ENCODE data around the gene AVPR1B. TPM values are rescaled to one million over a fixed set of nuclear protein-coding genes. Genes with fewer than 3 reads are reported as not detected.
A peak's percentile ranks its signal among the peaks of the same experiment; 100 is the strongest.

The AVPR1B gene
- total RNA-seq, 1 donor from 2014 or later: 0.52 TPM

DNA sequence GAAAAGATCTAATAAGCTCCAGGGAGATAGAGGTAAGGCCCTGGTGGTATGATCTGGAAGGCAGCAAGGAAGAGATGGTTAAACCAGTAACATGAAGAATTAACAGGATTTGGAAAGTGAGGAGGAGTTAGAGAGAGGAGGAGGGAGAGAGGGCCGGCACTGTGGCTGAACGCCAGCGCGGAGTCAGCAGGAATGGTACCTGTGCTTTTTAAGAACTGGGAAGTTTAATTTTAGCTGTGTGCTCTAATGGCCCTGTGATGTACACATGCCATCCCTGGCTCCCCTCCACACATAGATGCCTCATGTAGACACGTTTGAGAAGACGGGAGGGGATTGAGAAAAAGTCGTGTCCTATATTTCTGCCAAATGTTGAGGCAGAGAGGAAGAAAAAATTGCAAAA is 13.8 kb upstream of the AVPR1B start:
- no peak overlapping the region for H3K27ac ChIP-seq (ENCODE audit: low read depth, low read length)
- H3K4me1 ChIP-seq (ENCODE audit: control insufficient read depth in 3 of 3, insufficient read depth in 3 of 3, low read length in 3 of 3): peaks cover 0 to 6% (median 3%) of the 10 kb centered on the region in 3 donors
- peak overlapping the region in 1 of 3 donors; percentile 31 for H3K4me3 ChIP-seq (ENCODE audit: low read length in 3 of 3)
- H3K9me3 ChIP-seq (ENCODE audit: control insufficient read depth in 3 of 3, low read length in 3 of 3): no peaks in the 10 kb centered on the region
- H3K27me3 ChIP-seq (ENCODE audit: control insufficient read depth in 3 of 3, insufficient read depth in 3 of 3, low read length in 3 of 3): peaks cover 0 to 8% (median 4%) of the 10 kb centered on the region in 3 donors
- H3K36me3 ChIP-seq (ENCODE audit: control insufficient read depth in 3 of 3, insufficient read depth in 3 of 3, low read length in 3 of 3): no peaks in the 10 kb centered on the region
- H3K9ac ChIP-seq (ENCODE audit: low read depth in 1 of 3, low read length in 3 of 3): no peak overlapping the region

- peaks cover 0 to 8% (median 4%) of the 10 kb centered on the region in 3 donors for H3K27me3 ChIP-seq (ENCODE audit: control insufficient read depth in 3 of 3, insufficient read depth in 3 of 3, low read length in 3 of 3)
- no peaks in the 10 kb centered on the region for H3K9me3 ChIP-seq (ENCODE audit: control insufficient read depth in 3 of 3, low read length in 3 of 3)
- no peaks in the 10 kb centered on the region for H3K36me3 ChIP-seq (ENCODE audit: control insufficient read depth in 3 of 3, insufficient read depth in 3 of 3, low read length in 3 of 3)
- H3K4me3 ChIP-seq (ENCODE audit: low read length in 3 of 3): no peak overlapping the region
- no peak overlapping the region for H3K27ac ChIP-seq (ENCODE audit: low read depth, low read length)
- peaks cover 0 to 6% (median 3%) of the 10 kb centered on the region in 3 donors for H3K4me1 ChIP-seq (ENCODE audit: control insufficient read depth in 3 of 3, insufficient read depth in 3 of 3, low read length in 3 of 3)
- H3K9ac ChIP-seq (ENCODE audit: low read depth in 1 of 3, low read length in 3 of 3): no peak overlapping the region
Observed at GRCh38 chr1:206128196-206128595, 11.0 kb upstream of the AVPR1B start.

DNA sequence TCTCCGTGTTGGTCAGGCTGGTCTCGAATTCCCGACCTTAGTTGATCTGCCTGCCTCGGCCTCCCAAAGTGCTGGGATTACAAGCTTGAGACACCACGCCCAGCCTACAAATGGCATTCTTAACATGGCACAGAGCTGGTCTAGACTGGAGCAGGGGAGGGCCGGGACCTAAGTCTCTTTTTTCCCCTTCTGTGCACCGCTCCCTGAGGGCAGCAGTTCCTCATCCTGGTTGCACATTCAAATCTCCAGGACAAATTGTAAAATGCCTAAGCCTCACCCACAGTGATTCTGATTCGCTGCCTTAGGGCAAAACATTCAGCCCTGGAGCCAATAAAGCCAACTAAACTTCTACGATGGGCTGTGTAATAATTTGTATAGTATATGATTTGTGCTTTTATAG is 10.1 kb upstream of the AVPR1B start:
- Histone ChIP-seq H3K27me3 (ENCODE audit: control insufficient read depth in 3 of 3, insufficient read depth in 3 of 3, low read length in 3 of 3) (peaks cover 0 to 8% (median 4%) of the 10 kb centered on the region in 3 donors), H3K9ac (ENCODE audit: low read depth in 1 of 3, low read length in 3 of 3) (no peak overlapping the region)

GRCh38 chr1:206125346-206125745 is 8.2 kb upstream of the AVPR1B start:
- H3K36me3 ChIP-seq (ENCODE audit: control insufficient read depth in 3 of 3, insufficient read depth in 3 of 3, low read length in 3 of 3): no peaks in the 10 kb centered on the region
- peaks cover 0 to 2% (median 0%) of the 10 kb centered on the region in 3 donors for H3K9me3 ChIP-seq (ENCODE audit: control insufficient read depth in 3 of 3, low read length in 3 of 3)
- H3K27me3 ChIP-seq (ENCODE audit: control insufficient read depth in 3 of 3, insufficient read depth in 3 of 3, low read length in 3 of 3): peaks cover 0 to 8% (median 4%) of the 10 kb centered on the region in 3 donors
- H3K4me1 ChIP-seq (ENCODE audit: control insufficient read depth in 3 of 3, insufficient read depth in 3 of 3, low read length in 3 of 3): no peaks in the 10 kb centered on the region
- H3K9ac ChIP-seq (ENCODE audit: low read depth in 1 of 3, low read length in 3 of 3): no peak overlapping the region
- no peak overlapping the region for H3K4me3 ChIP-seq (ENCODE audit: low read length in 3 of 3)
- no peak overlapping the region for H3K27ac ChIP-seq (ENCODE audit: low read depth, low read length)

More for the DNA sequence above, 10.1 kb upstream of the AVPR1B start:
- Histone ChIP-seq H3K4me3 (ENCODE audit: low read length in 3 of 3) (no peak overlapping the region), H3K4me1 (ENCODE audit: control insufficient read depth in 3 of 3, insufficient read depth in 3 of 3, low read length in 3 of 3) (peaks cover 0 to 6% (median 3%) of the 10 kb centered on the region in 3 donors), H3K27ac (ENCODE audit: low read depth, low read length) (no peak overlapping the region), H3K36me3 (ENCODE audit: control insufficient read depth in 3 of 3, insufficient read depth in 3 of 3, low read length in 3 of 3) (no peaks in the 10 kb centered on the region), H3K9me3 (ENCODE audit: control insufficient read depth in 3 of 3, low read length in 3 of 3) (no peaks in the 10 kb centered on the region)

- H3K27me3 ChIP-seq (ENCODE audit: control insufficient read depth in 3 of 3, insufficient read depth in 3 of 3, low read length in 3 of 3): peaks cover 2 to 9% (median 5%) of the 10 kb centered on the region in 3 donors
- H3K4me3 ChIP-seq (ENCODE audit: low read length in 3 of 3): no peak overlapping the region
Observed at GRCh38 chr1:206122686-206123085, 5.5 kb upstream of the AVPR1B start.

DNA sequence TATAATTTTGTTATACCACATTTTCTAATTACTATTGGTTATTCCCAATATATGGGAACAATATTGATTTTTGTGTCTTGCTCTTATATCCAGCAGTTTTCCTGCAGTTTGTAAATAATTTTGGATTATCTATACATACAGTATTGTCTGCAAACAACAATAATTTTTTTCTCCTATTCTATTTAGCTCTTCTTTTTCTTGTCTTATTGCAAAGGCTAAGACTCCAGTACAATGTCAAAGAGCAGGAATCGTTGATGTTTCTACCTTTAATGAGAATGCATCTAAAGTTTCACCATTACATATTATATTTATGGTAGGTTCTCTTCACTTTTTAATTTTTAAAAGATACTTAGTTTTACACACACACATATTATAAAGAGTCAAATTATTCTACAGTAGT is 4.1 kb upstream of the AVPR1B start:
- Histone ChIP-seq H3K9ac (ENCODE audit: low read depth in 1 of 3, low read length in 3 of 3) (no peak overlapping the region), H3K4me1 (ENCODE audit: control insufficient read depth in 3 of 3, insufficient read depth in 3 of 3, low read length in 3 of 3) (peaks cover 13 to 15% (median 14%) of the 10 kb centered on the region in 3 donors), H3K27me3 (ENCODE audit: control insufficient read depth in 3 of 3, insufficient read depth in 3 of 3, low read length in 3 of 3) (peaks cover 5 to 16% (median 9%) of the 10 kb centered on the region in 3 donors), H3K27ac (ENCODE audit: low read depth, low read length) (no peak overlapping the region), H3K36me3 (ENCODE audit: control insufficient read depth in 3 of 3, insufficient read depth in 3 of 3, low read length in 3 of 3) (no peaks in the 10 kb centered on the region), H3K9me3 (ENCODE audit: control insufficient read depth in 3 of 3, low read length in 3 of 3) (peaks cover 0 to 2% (median 0%) of the 10 kb centered on the region in 3 donors), H3K4me3 (ENCODE audit: low read length in 3 of 3) (no peak overlapping the region)

More at GRCh38 chr1:206122686-206123085, 5.5 kb upstream of the AVPR1B start:
- Histone ChIP-seq H3K27ac (ENCODE audit: low read depth, low read length) (no peak overlapping the region), H3K9ac (ENCODE audit: low read depth in 1 of 3, low read length in 3 of 3) (no peak overlapping the region), H3K9me3 (ENCODE audit: control insufficient read depth in 3 of 3, low read length in 3 of 3) (peaks cover 0 to 2% (median 0%) of the 10 kb centered on the region in 3 donors), H3K4me1 (ENCODE audit: control insufficient read depth in 3 of 3, insufficient read depth in 3 of 3, low read length in 3 of 3) (peaks cover 2 to 3% (median 2%) of the 10 kb centered on the region in 3 donors), H3K36me3 (ENCODE audit: control insufficient read depth in 3 of 3, insufficient read depth in 3 of 3, low read length in 3 of 3) (no peaks in the 10 kb centered on the region)

DNA sequence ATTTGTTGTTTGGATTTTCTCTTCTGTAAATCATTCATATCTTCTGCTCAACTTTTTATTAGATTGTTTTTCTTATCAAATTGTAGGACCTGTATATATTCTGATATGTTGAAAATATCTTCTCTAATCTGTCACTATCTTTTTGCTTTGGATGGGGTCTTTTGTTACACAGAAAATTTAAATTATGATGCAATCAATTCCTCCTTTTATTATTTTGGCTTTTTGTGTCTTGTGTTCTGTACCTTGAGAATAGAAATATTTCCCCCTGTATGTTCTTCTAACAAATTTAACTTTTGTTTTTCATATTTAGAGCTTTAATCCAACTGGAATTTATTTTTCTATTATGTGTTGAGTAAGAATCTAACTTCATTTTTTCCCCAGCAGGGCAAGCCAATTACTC is 3.2 kb upstream of the AVPR1B start:
- Histone ChIP-seq H3K27ac (ENCODE audit: low read depth, low read length) (no peak overlapping the region), H3K27me3 (ENCODE audit: control insufficient read depth in 3 of 3, insufficient read depth in 3 of 3, low read length in 3 of 3) (peaks cover 5 to 16% (median 9%) of the 10 kb centered on the region in 3 donors), H3K4me1 (ENCODE audit: control insufficient read depth in 3 of 3, insufficient read depth in 3 of 3, low read length in 3 of 3) (peaks cover 13 to 16% (median 14%) of the 10 kb centered on the region in 3 donors), H3K9me3 (ENCODE audit: control insufficient read depth in 3 of 3, low read length in 3 of 3) (peaks cover 0 to 2% (median 0%) of the 10 kb centered on the region in 3 donors), H3K36me3 (ENCODE audit: control insufficient read depth in 3 of 3, insufficient read depth in 3 of 3, low read length in 3 of 3) (no peaks in the 10 kb centered on the region), H3K9ac (ENCODE audit: low read depth in 1 of 3, low read length in 3 of 3) (no peak overlapping the region), H3K4me3 (ENCODE audit: low read length in 3 of 3) (no peak overlapping the region)

- H3K9ac ChIP-seq (ENCODE audit: low read depth in 1 of 3, low read length in 3 of 3): peak overlapping the region in 2 of 3 donors; percentile 38 to 71
- H3K27ac ChIP-seq (ENCODE audit: low read depth, low read length): no peak overlapping the region
- peaks cover 10 to 18% (median 12%) of the 10 kb centered on the region in 3 donors for H3K27me3 ChIP-seq (ENCODE audit: control insufficient read depth in 3 of 3, insufficient read depth in 3 of 3, low read length in 3 of 3)
- H3K4me1 ChIP-seq (ENCODE audit: control insufficient read depth in 3 of 3, insufficient read depth in 3 of 3, low read length in 3 of 3): peaks cover 13 to 16% (median 14%) of the 10 kb centered on the region in 3 donors
- no peaks in the 10 kb centered on the region for H3K36me3 ChIP-seq (ENCODE audit: control insufficient read depth in 3 of 3, insufficient read depth in 3 of 3, low read length in 3 of 3)
- H3K4me3 ChIP-seq (ENCODE audit: low read length in 3 of 3): peak overlapping the region; percentile 60 to 67 (median 63)
- peaks cover 0 to 2% (median 0%) of the 10 kb centered on the region in 3 donors for H3K9me3 ChIP-seq (ENCODE audit: control insufficient read depth in 3 of 3, low read length in 3 of 3)
Observed at GRCh38 chr1:206116873-206117150, 376 bp downstream of the AVPR1B start.

DNA sequence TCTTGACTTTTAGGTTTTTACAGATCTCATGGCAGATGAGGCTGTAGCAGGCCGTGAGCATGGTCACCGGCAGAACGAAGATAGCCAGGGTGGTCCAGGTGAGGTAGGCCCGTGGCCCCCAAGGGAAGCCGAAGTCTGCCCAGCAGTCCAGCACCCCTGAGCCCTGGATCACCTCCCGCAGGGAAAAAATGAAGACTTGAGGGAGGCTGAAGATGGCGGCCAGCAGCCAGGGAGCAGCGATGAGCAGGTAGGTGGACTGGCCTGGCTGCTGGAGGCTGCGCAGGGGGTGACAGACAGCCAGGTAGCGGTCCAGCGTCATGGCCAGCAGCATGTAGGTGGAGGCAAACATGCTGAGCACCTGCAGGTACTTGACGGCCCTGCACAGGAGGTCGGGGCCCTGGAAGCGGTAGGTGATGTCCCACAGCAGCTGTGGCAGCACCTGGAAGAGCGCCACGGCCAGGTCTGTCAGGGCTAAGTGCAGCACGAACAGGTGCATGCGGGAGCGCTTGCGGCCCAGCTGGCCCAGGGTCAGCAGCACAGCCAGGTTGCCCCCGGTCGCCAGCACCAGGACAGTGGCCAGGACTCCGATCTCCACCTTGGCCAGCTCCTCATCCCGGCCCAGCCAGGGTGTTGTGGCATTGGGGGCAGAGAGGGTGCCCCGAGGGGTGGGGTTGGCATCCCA is 856 bp downstream of the AVPR1B start:
- Histone ChIP-seq H3K9me3 (ENCODE audit: control insufficient read depth in 3 of 3, low read length in 3 of 3) (peaks cover 0 to 2% (median 0%) of the 10 kb centered on the region in 3 donors), H3K36me3 (ENCODE audit: control insufficient read depth in 3 of 3, insufficient read depth in 3 of 3, low read length in 3 of 3) (no peaks in the 10 kb centered on the region), H3K4me3 (ENCODE audit: low read length in 3 of 3) (peak overlapping the region in 1 of 3 donors; percentile 67), H3K27me3 (ENCODE audit: control insufficient read depth in 3 of 3, insufficient read depth in 3 of 3, low read length in 3 of 3) (peaks cover 10 to 18% (median 12%) of the 10 kb centered on the region in 3 donors), H3K27ac (ENCODE audit: low read depth, low read length) (no peak overlapping the region), H3K9ac (ENCODE audit: low read depth in 1 of 3, low read length in 3 of 3) (peak overlapping the region in 1 of 3 donors; percentile 38), H3K4me1 (ENCODE audit: control insufficient read depth in 3 of 3, insufficient read depth in 3 of 3, low read length in 3 of 3) (peaks cover 13 to 16% (median 14%) of the 10 kb centered on the region in 3 donors)

DNA sequence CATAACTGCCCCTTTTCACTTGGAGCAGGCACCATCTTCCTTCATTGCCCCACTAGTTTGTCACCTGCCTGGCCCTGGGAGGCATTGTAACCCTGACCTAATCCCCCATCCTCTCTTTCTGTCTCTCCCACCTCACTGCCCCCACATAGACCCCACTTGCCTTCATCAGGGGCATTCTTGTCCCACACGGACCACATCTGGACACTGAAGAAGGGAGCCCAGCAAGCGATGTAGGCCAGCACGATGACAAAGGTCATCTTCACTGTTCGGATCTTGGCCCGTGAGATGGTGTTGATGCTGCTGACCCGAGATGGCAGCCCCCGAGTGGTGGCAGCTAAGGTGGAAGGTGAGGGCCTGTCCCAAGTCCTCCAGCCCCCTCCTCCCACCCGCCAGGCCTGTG is 1.4 kb downstream of the AVPR1B start:
- H3K36me3 ChIP-seq (ENCODE audit: control insufficient read depth in 3 of 3, insufficient read depth in 3 of 3, low read length in 3 of 3): no peaks in the 10 kb centered on the region
- H3K9me3 ChIP-seq (ENCODE audit: control insufficient read depth in 3 of 3, low read length in 3 of 3): peaks cover 0 to 2% (median 0%) of the 10 kb centered on the region in 3 donors

More for the DNA sequence above, 1.4 kb downstream of the AVPR1B start:
- H3K9ac ChIP-seq (ENCODE audit: low read depth in 1 of 3, low read length in 3 of 3): no peak overlapping the region
- no peak overlapping the region for H3K27ac ChIP-seq (ENCODE audit: low read depth, low read length)
- H3K4me1 ChIP-seq (ENCODE audit: control insufficient read depth in 3 of 3, insufficient read depth in 3 of 3, low read length in 3 of 3): peaks cover 13 to 16% (median 14%) of the 10 kb centered on the region in 3 donors
- peaks cover 12 to 18% (median 12%) of the 10 kb centered on the region in 3 donors for H3K27me3 ChIP-seq (ENCODE audit: control insufficient read depth in 3 of 3, insufficient read depth in 3 of 3, low read length in 3 of 3)
- no peak overlapping the region for H3K4me3 ChIP-seq (ENCODE audit: low read length in 3 of 3)

Data from skeletal muscle tissue (tissue), 4 donors.